K562 (cell line): ENCODE results near the gene NAB1. TPM values are rescaled to one million over a fixed set of nuclear protein-coding genes. Genes with fewer than 3 reads are reported as not detected.

ENCODE experiments used
- ATF1 ChIP-seq, 2 experiments: fragments of 450-650 bp in 1 of 2; IDR thresholded peaks; 2 replicates each; pipeline ENCODE4 v1.6.1; 2016; ENCODE audit warnings: missing compliant biosample characterization in 1 of 2, missing genetic modification characterization in 1 of 2
- BMI1 ChIP-seq: fragments of 150-350 bp; IDR thresholded peaks from 2 replicates; pipeline ENCODE4 v1.6.1; 2014; ENCODE audit warnings: low read length
- C11orf30 ChIP-seq: fragments of 450-650 bp; IDR thresholded peaks from 2 replicates; pipeline ENCODE4 v1.6.1; 2016; ENCODE audit warnings: low read depth, mild to moderate bottlenecking
- FOS ChIP-seq: IDR thresholded peaks from 3 replicates; pipeline ENCODE4 v1.6.1; 2011; ENCODE audit not compliant: insufficient read length; ENCODE audit errors: extremely low read depth
- FOSL1 ChIP-seq: fragments of 200-800 bp; sonication (Bioruptor generic); conservative IDR thresholded peaks from 2 replicates; pipeline ENCODE4 v1.6.1; 2016; ENCODE audit warnings: missing genetic modification characterization, missing compliant biosample characterization
- FOXP1 ChIP-seq: sonication (generic); formaldehyde crosslinking; IDR thresholded peaks from 2 replicates; pipeline ENCODE4 v1.8.0; 2022; ENCODE audit warnings: mild to moderate bottlenecking, missing genetic modification reagents
- ILF3 ChIP-seq: fragments of 450-650 bp; IDR thresholded peaks from 2 replicates; pipeline ENCODE4 v1.6.1; 2018; ENCODE audit warnings: antibody characterized with exemption, mild to moderate bottlenecking, moderate library complexity, borderline replicate concordance
- IRF9 ChIP-seq: fragments of 450-650 bp; IDR thresholded peaks from 2 replicates; pipeline ENCODE4 v1.6.1; 2016; ENCODE audit warnings: missing biosample characterization, missing genetic modification characterization
- LEF1 ChIP-seq: fragments of 450-650 bp; IDR thresholded peaks from 2 replicates; pipeline ENCODE4 v1.6.1; 2016; ENCODE audit warnings: mild to moderate bottlenecking
- MAFG ChIP-seq: fragments of 450-650 bp; conservative IDR thresholded peaks from 2 replicates; pipeline ENCODE4 v1.6.1; 2016; ENCODE audit warnings: missing genetic modification characterization, missing compliant biosample characterization
- MED1 ChIP-seq: sonication (generic); formaldehyde crosslinking; IDR thresholded peaks from 2 replicates; pipeline ENCODE4 v1.8.1; 2023; ENCODE audit warnings: missing genetic modification reagents, borderline replicate concordance
- NR2C2 ChIP-seq, 2 experiments: fragments of 200-800 bp in 1 of 2; sonication (Bioruptor generic) in 1 of 2; sonication (generic) in 1 of 2; formaldehyde crosslinking in 1 of 2; IDR thresholded peaks; 2 replicates each; pipeline versions ENCODE4 v1.6.1 to v1.8.0; 2016 to 2022; ENCODE audit warnings: mild to moderate bottlenecking in 1 of 2, missing compliant biosample characterization in 1 of 2, missing genetic modification characterization in 1 of 2, missing genetic modification reagents in 1 of 2
- NR3C1 ChIP-seq: sonication (generic); formaldehyde crosslinking; IDR thresholded peaks from 2 replicates; pipeline ENCODE4 v1.8.1; 2022; ENCODE audit warnings: missing genetic modification reagents
- PBX2 ChIP-seq, 2 experiments: IDR thresholded peaks in 1 of 2; conservative IDR thresholded peaks in 1 of 2; 2 replicates each; pipeline ENCODE4 v1.6.1; 2016; ENCODE audit warnings: low read depth in 2 of 2, mild to moderate bottlenecking in 1 of 2, missing compliant biosample characterization in 1 of 2, missing genetic modification characterization in 1 of 2, moderate library complexity in 1 of 2
- RBM14 ChIP-seq: fragments of 200-400 bp; formaldehyde crosslinking; IDR thresholded peaks from 2 replicates; pipeline ENCODE4 v1.6.1; 2018; ENCODE audit warnings: low read depth, mild to moderate bottlenecking, low read length, moderate library complexity, borderline replicate concordance; ENCODE audit not compliant: insufficient read depth
- RFX7 ChIP-seq: fragments of 250-450 bp; sonication (Bioruptor Pico); IDR thresholded peaks from 2 replicates; pipeline ENCODE4 v1.5.1; 2021; ENCODE audit warnings: mild to moderate bottlenecking
- TARDBP ChIP-seq: fragments of 450-650 bp; IDR thresholded peaks from 2 replicates; pipeline ENCODE4 v1.6.1; 2016
- TOE1 ChIP-seq, 2 experiments: fragments of 450-650 bp in 1 of 2; sonication (generic) in 1 of 2; formaldehyde crosslinking in 1 of 2; IDR thresholded peaks; 2 replicates each; pipeline versions ENCODE4 v1.7.1 to v1.8.0; 2016 to 2022; ENCODE audit warnings: borderline replicate concordance in 2 of 2, mild to moderate bottlenecking in 2 of 2, antibody characterized with exemption in 1 of 2, inconsistent platforms in 1 of 2, low read depth in 1 of 2, missing genetic modification reagents in 1 of 2, moderate library complexity in 1 of 2
- ZNF444 ChIP-seq: fragments of 250-450 bp; sonication (Bioruptor Pico); IDR thresholded peaks from 2 replicates; pipeline ENCODE4 v1.4.0; 2020; ENCODE audit warnings: mild to moderate bottlenecking, moderate library complexity
- polyA plus RNA-seq, 8 experiments: library from polyadenylated mRNA; depleted of rRNA in 4 of 8; stranded (reverse) in 5 of 8; unstranded in 3 of 8; fragments of >200 nt; fragmentation: Nextera tagmentation in 2 of 8; fragmentation: Illumina TruSeq in 1 of 8; extraction: Ambion mirVana in 2 of 8; extraction: Trizol in 1 of 8; gene quantifications; 2 replicates each; pipeline versions ENCODE4 v1.2.1 to v1.2.3, GENCODE V29; 2011 to 2014; ENCODE audit warnings: inconsistent platforms in 1 of 8, missing spikeins in 1 of 8
- total RNA-seq, 7 experiments: library from RNA; depleted of rRNA in 6 of 7; stranded (reverse); fragments of >200 nt in 6 of 7; fragmentation: Illumina TruSeq in 2 of 7; extraction: Trizol in 2 of 7; gene quantifications; 2 replicates each; pipeline versions ENCODE4 v1.2.1 to v1.2.3, GENCODE V29; 2011 to 2021; ENCODE audit warnings: low replicate concordance in 1 of 7

The NAB1 gene
- total and polyA plus RNA-seq, 9 of the 15 experiments (the other 6 are each of a cell fraction or from before 2014, with no cell fraction given) = 3.1 to 23.0 (median 16.3) TPM

DNA sequence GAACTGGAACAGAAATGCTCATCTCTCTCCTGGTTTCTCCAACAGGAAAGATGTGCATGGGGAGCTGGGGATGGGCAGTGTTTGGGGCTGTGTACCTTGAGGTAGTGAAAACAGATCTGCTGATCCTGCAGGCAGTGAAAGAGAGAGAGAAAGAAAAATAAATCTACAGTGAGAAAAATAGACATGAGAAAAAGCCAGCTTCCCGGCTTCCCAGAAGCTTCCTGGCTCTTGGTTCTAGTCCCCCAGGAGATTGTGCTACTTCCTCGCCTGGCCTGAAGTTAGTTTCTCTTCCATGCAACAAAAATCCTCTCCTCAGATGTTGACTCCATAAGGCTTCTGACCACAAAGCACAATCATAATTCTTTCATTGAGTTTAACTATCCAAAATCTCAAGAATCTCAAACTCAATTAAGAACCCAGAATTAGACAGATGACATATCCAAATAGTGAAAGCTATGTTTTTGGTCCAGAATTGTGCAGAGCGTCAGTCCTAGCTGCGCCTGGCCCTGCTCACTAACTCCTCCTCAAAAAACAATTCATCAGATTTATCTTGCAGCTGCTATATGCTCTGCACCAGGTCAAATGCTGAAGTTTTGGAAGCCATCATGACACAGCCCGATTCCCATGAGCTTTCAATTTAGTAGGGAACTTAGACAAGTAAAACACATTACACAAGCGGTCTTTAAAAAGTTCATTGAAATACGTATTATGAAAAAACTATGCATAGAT is 20.1 kb upstream of the NAB1 start (continued):
- TF ChIP-seq NR2C2 (CRISPR knock-in tag; IDR thresholded peaks at IDR 0.05) = no peak
- peak; percentile 45; the same call in 1 of the 2 replicates for TF ChIP-seq NR2C2 (tag; IDR thresholded peaks at IDR 0.05)
- TF ChIP-seq RFX7 (CRISPR knock-in tag) = no peak
- TF ChIP-seq FOS = no peak
- no peak for TF ChIP-seq IRF9 (tag)
- no peak for TF ChIP-seq TOE1 (IDR thresholded peaks at IDR 0.05; ENCODE audit: borderline replicate concordance)
- TF ChIP-seq TOE1 (CRISPR knock-in tag; IDR thresholded peaks at IDR 0.05; ENCODE audit: borderline replicate concordance, low read depth) = no peak
- TF ChIP-seq FOSL1 = no peak
- TF ChIP-seq NR3C1 (CRISPR knock-in tag) = no peak
- no peak for TF ChIP-seq BMI1
- TF ChIP-seq TARDBP = no peak
- no peak for TF ChIP-seq PBX2 (CRISPR knock-in tag; IDR thresholded peaks at IDR 0.05; ENCODE audit: low read depth)
- TF ChIP-seq PBX2 (tag; conservative IDR thresholded peaks at IDR 0.05; ENCODE audit: low read depth) = peak; percentile 61; the same call in 1 of the 2 replicates
- TF ChIP-seq MED1 = no peak
- no peak for TF ChIP-seq RBM14
- no peak for TF ChIP-seq ZNF444 (CRISPR knock-in tag)
- TF ChIP-seq ATF1 (CRISPR knock-in tag; IDR thresholded peaks at IDR 0.05) = no peak
- TF ChIP-seq ATF1 (tag; IDR thresholded peaks at IDR 0.05) = no peak
- TF ChIP-seq FOXP1 (CRISPR knock-in tag) = no peak
- no peak for TF ChIP-seq ILF3
- TF ChIP-seq C11orf30 = peak; percentile 53; the same call in 1 of the 2 replicates
- TF ChIP-seq LEF1 = no peak
- TF ChIP-seq MAFG (tag) = peak; percentile 57
